Mammary epithelial cell (primary cell): ENCODE measurements around the gene CHGA.

Source experiments
- EZH2 ChIP-seq: IDR thresholded peaks from 2 replicates; pipeline ENCODE4 v1.6.1; 2012; ENCODE audit warnings: low read length, inconsistent platforms, borderline replicate concordance
- TF ChIP-seq, protein P1 (sequence below), 2 donors: IDR thresholded peaks in 1 of 2; conservative IDR thresholded peaks in 1 of 2; 2 replicates each; pipeline ENCODE4 v1.5.1; 2011 to 2012; ENCODE audit warnings: inconsistent platforms in 2 of 2, low read length in 2 of 2, mild to moderate bottlenecking in 2 of 2, control low read depth in 1 of 2, low read depth in 1 of 2; ENCODE audit not compliant: insufficient read depth in 1 of 2; ENCODE audit errors: extremely low read depth in 1 of 2

DNA sequence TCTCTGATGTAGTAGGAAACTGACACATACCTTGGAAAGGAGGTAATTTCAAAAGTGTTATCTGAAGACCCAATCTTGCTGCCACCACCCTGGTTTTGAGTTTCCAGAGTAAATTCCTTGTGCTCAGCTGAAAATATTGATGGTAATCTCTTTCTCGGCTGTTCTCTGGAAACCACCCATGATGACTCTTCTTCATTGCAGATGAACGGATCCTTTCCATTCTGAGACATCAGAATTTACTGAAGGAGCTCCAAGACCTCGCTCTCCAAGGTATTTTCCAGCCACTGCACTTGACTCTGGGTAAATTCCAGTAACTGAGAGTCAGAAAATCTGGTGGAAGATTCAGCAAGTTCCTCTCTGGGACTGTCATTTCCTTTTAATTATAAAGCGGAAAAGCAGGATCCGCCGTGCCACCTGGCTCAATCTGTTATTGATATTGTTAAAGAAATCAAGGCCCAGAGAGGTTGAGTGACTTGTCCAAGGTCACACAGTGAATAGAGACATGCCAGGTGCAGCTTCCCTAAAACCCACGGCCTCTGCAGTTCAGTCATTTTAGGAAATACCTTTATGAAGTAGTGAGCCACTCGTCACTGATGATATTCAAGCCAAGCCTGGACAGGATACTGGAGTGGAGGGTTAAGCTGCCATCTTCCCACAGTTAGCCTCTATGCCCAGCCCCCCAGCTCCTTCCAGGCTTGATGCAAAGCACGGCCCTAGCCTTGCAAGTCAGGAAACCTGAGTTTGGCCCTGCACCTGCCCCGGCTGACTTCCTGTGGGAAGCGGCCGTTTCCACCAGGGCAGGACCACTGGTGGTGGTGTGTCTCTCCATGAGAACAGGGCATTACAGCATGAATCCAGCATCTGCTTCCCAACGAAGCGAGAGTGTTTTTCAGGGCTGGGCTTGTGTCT is 4.7 kb downstream of the CHGA start:
- TF ChIP-seq, protein P1, sequence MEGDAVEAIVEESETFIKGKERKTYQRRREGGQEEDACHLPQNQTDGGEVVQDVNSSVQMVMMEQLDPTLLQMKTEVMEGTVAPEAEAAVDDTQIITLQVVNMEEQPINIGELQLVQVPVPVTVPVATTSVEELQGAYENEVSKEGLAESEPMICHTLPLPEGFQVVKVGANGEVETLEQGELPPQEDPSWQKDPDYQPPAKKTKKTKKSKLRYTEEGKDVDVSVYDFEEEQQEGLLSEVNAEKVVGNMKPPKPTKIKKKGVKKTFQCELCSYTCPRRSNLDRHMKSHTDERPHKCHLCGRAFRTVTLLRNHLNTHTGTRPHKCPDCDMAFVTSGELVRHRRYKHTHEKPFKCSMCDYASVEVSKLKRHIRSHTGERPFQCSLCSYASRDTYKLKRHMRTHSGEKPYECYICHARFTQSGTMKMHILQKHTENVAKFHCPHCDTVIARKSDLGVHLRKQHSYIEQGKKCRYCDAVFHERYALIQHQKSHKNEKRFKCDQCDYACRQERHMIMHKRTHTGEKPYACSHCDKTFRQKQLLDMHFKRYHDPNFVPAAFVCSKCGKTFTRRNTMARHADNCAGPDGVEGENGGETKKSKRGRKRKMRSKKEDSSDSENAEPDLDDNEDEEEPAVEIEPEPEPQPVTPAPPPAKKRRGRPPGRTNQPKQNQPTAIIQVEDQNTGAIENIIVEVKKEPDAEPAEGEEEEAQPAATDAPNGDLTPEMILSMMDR (conservative IDR thresholded peaks at IDR 0.05 in 1 of 2, IDR thresholded peaks at IDR 0.05 in 1 of 2; ENCODE audit: extremely low read depth in 1 of 2, insufficient read depth in 1 of 2, low read depth in 1 of 2, low read length in 2 of 2) = no peak
- TF ChIP-seq EZH2 = no peak
